Measurements from ENCODE around the gene ADK.

DNA sequence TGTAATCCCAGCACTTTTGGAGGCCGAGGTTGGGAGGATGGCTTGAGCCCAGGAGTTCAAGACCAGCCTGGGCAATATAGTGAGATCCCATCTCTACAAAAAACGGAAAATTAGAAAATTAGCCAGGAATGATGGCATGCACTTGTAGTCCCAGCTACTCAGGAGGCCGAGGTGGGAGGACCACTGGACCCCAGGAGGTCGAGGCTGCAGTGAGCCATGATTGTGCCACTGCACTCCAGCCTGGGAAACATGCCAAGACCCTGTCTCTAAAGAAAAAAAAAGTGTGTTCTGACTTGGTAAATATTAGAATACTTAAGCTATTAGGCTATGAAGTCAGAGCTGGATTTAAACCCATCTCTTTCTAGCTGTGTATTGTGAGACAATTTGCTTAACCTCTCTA lies 594.4 kb downstream of the ADK start:
- TF ChIP-seq, protein P1, sequence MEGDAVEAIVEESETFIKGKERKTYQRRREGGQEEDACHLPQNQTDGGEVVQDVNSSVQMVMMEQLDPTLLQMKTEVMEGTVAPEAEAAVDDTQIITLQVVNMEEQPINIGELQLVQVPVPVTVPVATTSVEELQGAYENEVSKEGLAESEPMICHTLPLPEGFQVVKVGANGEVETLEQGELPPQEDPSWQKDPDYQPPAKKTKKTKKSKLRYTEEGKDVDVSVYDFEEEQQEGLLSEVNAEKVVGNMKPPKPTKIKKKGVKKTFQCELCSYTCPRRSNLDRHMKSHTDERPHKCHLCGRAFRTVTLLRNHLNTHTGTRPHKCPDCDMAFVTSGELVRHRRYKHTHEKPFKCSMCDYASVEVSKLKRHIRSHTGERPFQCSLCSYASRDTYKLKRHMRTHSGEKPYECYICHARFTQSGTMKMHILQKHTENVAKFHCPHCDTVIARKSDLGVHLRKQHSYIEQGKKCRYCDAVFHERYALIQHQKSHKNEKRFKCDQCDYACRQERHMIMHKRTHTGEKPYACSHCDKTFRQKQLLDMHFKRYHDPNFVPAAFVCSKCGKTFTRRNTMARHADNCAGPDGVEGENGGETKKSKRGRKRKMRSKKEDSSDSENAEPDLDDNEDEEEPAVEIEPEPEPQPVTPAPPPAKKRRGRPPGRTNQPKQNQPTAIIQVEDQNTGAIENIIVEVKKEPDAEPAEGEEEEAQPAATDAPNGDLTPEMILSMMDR (IDR thresholded peaks at IDR 0.05) = no peak
- no peak for TF ChIP-seq POLR2A (IDR thresholded peaks at IDR 0.05)

Measured in heart left ventricle (tissue), 13 donors.